Suprapubic skin (tissue), 4 donors: ENCODE measurements around the gene GRK5. TPM values are rescaled to one million over a fixed set of nuclear protein-coding genes. Genes with fewer than 3 reads are reported as not detected.

Source experiments
- DNase-seq, 2 donors: peaks; one replicate each; pipeline ENCODE4 v3.0.0-alpha.2; 2019; ENCODE audit warnings: low spot score in 2 of 2
- H3K27ac ChIP-seq: fragments of 200-600 bp; sonication (generic); one replicate; pipeline ENCODE4 v1.5.1; 2019
- H3K27me3 ChIP-seq: fragments of 200-600 bp; sonication (generic); one replicate; pipeline ENCODE4 v1.5.1; 2019
- H3K36me3 ChIP-seq: fragments of 200-600 bp; sonication (generic); one replicate; pipeline ENCODE4 v1.5.1; 2019
- H3K4me1 ChIP-seq: fragments of 200-600 bp; sonication (generic); one replicate; pipeline ENCODE4 v1.5.1; 2019
- H3K4me3 ChIP-seq: fragments of 200-600 bp; sonication (generic); one replicate; pipeline ENCODE4 v1.5.1; 2019; ENCODE audit warnings: mild to moderate bottlenecking
- H3K9me3 ChIP-seq: fragments of 200-600 bp; sonication (generic); one replicate; pipeline ENCODE4 v1.5.1; 2019
- EP300 ChIP-seq: sonication (generic); formaldehyde crosslinking; IDR thresholded peaks from one replicate; pipeline ENCODE4 v1.6.1; 2017; ENCODE audit warnings: antibody characterized with exemption
- POLR2A ChIP-seq, 2 donors: fragments of 450-650 bp; IDR thresholded peaks; one replicate each; pipeline ENCODE4 v1.6.1; 2017; ENCODE audit warnings: antibody characterized with exemption in 2 of 2, mild to moderate bottlenecking in 2 of 2, moderate library complexity in 2 of 2
- POLR2AphosphoS5 ChIP-seq, 3 donors: sonication (generic); formaldehyde crosslinking; IDR thresholded peaks; one replicate each; pipeline ENCODE4 v1.6.1; 2017; ENCODE audit warnings: antibody characterized with exemption in 3 of 3
- WGBS: methylation state at CpG from one replicate; pipeline ENCODE4 v1.1.5; 2018; 5-methylcytosine and 5-hydroxymethylcytosine counted together
- total RNA-seq, 4 donors: library from RNA; depleted of rRNA; stranded (reverse); fragments of >200 nt; gene quantifications; one replicate each; pipeline ENCODE4 v1.1.0, GENCODE V29; 2016
- TF ChIP-seq, protein P1 (sequence below), 2 donors: fragments of 200-600 bp in 1 of 2; fragments of 450-650 bp in 1 of 2; sonication (generic) in 1 of 2; IDR thresholded peaks; one replicate each; pipeline ENCODE4 v1.5.1; 2016 to 2019; ENCODE audit warnings: antibody characterized with exemption in 2 of 2, mild to moderate bottlenecking in 1 of 2, moderate library complexity in 1 of 2

The GRK5 gene
- total RNA-seq, 4 donors from 2014 or later: 4.8 to 9.0 (median 6.7) TPM

DNA sequence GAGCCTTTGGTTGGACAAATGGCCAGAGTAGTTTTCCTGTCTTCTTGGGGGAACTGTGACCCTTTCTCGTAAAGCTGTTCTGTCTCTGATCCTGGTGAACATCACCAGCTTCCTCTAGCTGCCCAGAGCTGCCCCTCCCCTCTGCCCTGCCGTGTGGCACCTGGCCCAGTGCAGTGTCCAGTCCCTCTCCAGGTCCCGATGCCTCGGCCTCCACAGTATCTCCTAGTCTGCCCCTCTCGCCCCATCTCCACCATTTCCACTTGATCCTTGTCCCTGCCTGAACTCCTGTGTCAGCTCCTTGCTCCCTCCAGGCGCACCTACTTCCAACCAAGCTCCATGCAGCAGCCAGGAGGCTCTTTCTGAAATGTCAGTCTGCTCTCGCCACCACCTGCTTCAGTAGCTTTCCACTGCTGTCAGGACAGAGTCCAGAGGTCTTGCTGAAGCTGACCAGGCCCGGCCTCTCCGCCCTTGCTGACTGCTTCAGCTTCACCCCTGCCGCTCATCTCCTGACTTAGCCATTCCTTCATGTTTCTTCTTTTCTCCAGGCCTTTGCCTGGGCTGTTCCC is 133.6 kb downstream of the GRK5 start:
- 94% methylated on average over 10 of the region's 10 CpGs for WGBS
- no peak for DNase-seq
- no peak for TF ChIP-seq POLR2AphosphoS5 (IDR thresholded peaks at IDR 0.05)
- TF ChIP-seq POLR2A (IDR thresholded peaks at IDR 0.05): no peak
- TF ChIP-seq, protein P1, sequence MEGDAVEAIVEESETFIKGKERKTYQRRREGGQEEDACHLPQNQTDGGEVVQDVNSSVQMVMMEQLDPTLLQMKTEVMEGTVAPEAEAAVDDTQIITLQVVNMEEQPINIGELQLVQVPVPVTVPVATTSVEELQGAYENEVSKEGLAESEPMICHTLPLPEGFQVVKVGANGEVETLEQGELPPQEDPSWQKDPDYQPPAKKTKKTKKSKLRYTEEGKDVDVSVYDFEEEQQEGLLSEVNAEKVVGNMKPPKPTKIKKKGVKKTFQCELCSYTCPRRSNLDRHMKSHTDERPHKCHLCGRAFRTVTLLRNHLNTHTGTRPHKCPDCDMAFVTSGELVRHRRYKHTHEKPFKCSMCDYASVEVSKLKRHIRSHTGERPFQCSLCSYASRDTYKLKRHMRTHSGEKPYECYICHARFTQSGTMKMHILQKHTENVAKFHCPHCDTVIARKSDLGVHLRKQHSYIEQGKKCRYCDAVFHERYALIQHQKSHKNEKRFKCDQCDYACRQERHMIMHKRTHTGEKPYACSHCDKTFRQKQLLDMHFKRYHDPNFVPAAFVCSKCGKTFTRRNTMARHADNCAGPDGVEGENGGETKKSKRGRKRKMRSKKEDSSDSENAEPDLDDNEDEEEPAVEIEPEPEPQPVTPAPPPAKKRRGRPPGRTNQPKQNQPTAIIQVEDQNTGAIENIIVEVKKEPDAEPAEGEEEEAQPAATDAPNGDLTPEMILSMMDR (IDR thresholded peaks at IDR 0.05): no peak
- TF ChIP-seq EP300: no peak
- Histone ChIP-seq H3K9me3 (no peaks in the 10 kb centered on the region), H3K27ac (no peak overlapping the region), H3K4me3 (no peak overlapping the region), H3K4me1 (peaks cover 4% of the 10 kb centered on the region), H3K36me3 (no peaks in the 10 kb centered on the region), H3K27me3 (no peaks in the 10 kb centered on the region)

DNA sequence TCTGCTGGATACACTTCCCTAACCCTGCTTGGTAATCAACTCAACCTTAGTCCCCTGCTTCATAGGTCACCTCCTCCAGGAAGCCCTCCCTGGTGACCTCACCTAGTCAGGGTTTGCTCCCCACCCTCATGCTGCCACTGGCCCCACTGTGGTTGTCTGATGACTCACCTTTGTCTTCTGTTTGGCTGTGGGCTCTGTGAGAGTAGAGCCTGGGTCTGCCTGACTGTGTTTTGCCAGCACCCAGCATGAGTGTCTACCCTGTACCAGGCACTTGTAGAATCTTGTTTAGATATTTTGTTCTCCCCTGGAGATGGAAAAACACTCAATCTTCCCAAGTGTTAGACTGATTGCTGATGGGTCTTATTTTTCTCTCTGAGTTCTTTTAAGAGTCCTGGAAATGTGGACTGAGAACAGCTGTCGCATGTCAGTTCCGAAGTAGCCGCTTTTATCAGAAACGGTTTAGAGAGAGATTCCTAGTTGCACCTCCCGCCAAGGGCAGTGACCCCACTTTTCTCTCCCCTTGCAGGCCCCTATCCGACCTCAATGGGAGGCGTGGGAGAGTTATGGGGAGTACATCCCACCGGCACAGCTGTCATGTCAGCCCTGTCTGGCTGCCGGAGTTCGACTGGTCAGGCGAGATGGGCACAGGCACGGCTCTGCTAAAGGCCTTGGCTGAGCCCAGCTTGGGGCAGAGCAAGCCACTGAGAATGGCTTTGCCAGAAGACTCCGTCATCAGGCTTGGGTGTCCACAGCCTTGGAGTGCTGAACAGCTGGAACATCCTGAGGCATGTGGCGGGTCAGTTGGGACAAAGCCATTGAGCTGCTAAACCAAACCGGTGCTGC is 134.3 kb downstream of the GRK5 start:
- no peak overlapping the region for H3K27ac ChIP-seq
- TF ChIP-seq EP300 (no peak), POLR2AphosphoS5 (IDR thresholded peaks at IDR 0.05) (no peak), POLR2A (IDR thresholded peaks at IDR 0.05) (no peak)
- TF ChIP-seq, protein P1 (IDR thresholded peaks at IDR 0.05): no peak
- H3K4me1 ChIP-seq: peaks cover 4% of the 10 kb centered on the region
- H3K36me3 ChIP-seq: no peaks in the 10 kb centered on the region
- H3K9me3 ChIP-seq: no peaks in the 10 kb centered on the region
- no peak overlapping the region for H3K4me3 ChIP-seq
- whole genome bisulfite sequencing: 84% methylated on average over 12 of the region's 15 CpGs
- no peaks in the 10 kb centered on the region for H3K27me3 ChIP-seq
- DNase-seq: no peak

DNA sequence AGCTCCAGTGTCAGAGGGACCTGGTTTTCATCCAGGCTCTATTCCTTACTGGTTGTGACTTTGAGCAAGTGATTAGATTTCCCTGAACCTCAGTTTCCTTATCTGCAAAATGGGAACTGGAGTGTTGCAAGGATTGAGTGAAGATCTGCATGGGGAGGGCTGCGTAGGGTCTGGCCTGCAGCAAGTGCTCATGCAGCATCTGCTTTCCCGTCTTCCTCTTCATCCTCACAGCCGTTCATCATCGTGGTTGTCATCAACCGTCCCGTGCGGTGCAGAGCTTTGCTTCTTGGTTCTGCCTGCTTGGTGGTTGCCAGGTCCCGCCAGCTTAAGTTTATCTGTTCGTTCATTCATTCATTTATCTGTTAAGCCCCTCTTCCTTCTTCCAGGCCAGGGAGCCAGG is 135.0 kb downstream of the GRK5 start:
- Histone ChIP-seq H3K4me1 (peaks cover 4% of the 10 kb centered on the region), H3K27ac (no peak overlapping the region), H3K36me3 (no peaks in the 10 kb centered on the region), H3K27me3 (no peaks in the 10 kb centered on the region), H3K4me3 (no peak overlapping the region), H3K9me3 (no peaks in the 10 kb centered on the region)
- no peak for DNase-seq
- no peak for TF ChIP-seq POLR2AphosphoS5 (IDR thresholded peaks at IDR 0.05)
- TF ChIP-seq, protein P1 (IDR thresholded peaks at IDR 0.05): no peak
- TF ChIP-seq EP300: no peak
- 67% methylated on average over 9 of the region's 9 CpGs for WGBS

DNA sequence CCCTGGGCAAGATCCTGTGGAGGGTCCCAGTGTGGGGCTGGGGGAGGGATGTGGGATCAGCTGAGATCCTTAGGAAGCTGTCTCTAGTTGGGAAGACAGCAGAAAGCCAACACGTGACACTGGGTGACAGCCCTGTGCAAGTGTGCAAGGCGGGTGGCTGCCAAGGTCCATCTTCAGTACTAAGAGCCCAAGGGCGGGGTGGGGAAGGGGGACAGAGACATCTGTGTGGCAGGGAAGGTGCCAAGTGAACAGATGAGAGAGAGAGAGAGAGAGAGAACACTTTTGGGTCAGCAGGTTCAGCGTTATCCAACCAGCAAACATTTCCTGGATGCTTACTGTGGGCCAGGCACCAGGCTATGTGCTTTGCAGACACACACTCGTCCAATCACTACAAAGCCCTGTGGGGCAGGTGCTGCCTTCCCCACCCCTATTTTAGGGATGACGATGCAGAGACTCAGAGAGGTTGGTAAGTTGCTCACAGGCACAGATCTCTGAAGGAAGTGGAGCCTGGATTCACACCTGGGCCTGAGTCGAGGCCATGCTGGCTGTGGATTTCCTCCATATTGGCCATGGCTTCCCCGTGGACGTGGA is 135.7 kb downstream of the GRK5 start:
- H3K36me3 ChIP-seq: no peaks in the 10 kb centered on the region
- H3K4me1 ChIP-seq: peaks cover 4% of the 10 kb centered on the region
- H3K4me3 ChIP-seq: no peak overlapping the region
- DNase-seq: no peak
- H3K27ac ChIP-seq: no peak overlapping the region
- WGBS: 88% methylated on average over 9 of the region's 9 CpGs
- no peaks in the 10 kb centered on the region for H3K9me3 ChIP-seq
- H3K27me3 ChIP-seq: no peaks in the 10 kb centered on the region
- TF ChIP-seq POLR2AphosphoS5 (IDR thresholded peaks at IDR 0.05) (no peak), POLR2A (IDR thresholded peaks at IDR 0.05) (no peak), EP300 (no peak)
- TF ChIP-seq, protein P1 (IDR thresholded peaks at IDR 0.05): no peak

DNA sequence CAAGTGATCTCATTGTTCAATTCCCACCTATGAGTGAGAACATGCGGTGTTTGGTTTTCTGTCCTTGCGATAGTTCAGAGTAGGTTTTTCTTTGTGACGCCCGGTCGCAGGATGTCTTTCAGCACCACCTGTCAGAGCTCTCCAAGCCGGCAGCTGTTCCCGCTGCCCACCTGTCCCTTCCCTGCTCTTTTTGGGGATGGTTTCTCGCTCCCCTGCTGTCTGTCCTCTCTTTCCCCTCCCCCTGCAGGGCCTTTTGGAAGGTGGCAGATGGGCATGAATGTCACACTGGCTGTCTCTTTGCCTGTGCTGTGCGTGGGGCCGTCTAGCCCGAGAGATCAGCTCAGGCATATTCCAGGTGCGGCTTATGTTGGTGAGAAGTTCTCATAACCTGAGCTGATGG is 137.0 kb downstream of the GRK5 start:
- WGBS: 98% methylated on average over 12 of the region's 12 CpGs
- no peak for DNase-seq
- no peaks in the 10 kb centered on the region for H3K36me3 ChIP-seq
- TF ChIP-seq POLR2AphosphoS5 (IDR thresholded peaks at IDR 0.05) (no peak), POLR2A (IDR thresholded peaks at IDR 0.05) (no peak), EP300 (no peak)
- TF ChIP-seq, protein P1 (IDR thresholded peaks at IDR 0.05): no peak
- H3K27ac ChIP-seq: no peak overlapping the region
- H3K4me1 ChIP-seq: peaks cover 13% of the 10 kb centered on the region
- no peak overlapping the region for H3K4me3 ChIP-seq
- H3K9me3 ChIP-seq: no peaks in the 10 kb centered on the region
- no peaks in the 10 kb centered on the region for H3K27me3 ChIP-seq
